Measurements from ENCODE around the gene EFNA1.

GRCh38 chr1:155108296-155108695 is 19.4 kb upstream of the EFNA1 start:
- no peak for TF ChIP-seq POLR2AphosphoS5 (IDR thresholded peaks at IDR 0.05; ENCODE audit: low read depth, low read length)
- no peak for TF ChIP-seq ZNF274 (IDR thresholded peaks at IDR 0.05; ENCODE audit: low read depth, low read length)
- TF ChIP-seq POLR2A (IDR thresholded peaks at IDR 0.05; ENCODE audit: borderline replicate concordance, extremely low read depth, insufficient read depth, insufficient read length), result no peak
- TF ChIP-seq CTCF (IDR thresholded peaks at IDR 0.05 in 2 of 3, conservative IDR thresholded peaks at IDR 0.05 in 1 of 3; ENCODE audit: borderline replicate concordance in 1 of 3, insufficient read depth in 1 of 3, low read depth in 2 of 3, low read length in 2 of 3), result no peak
- TF ChIP-seq YY1 (IDR thresholded peaks at IDR 0.05; ENCODE audit: extremely low read depth, insufficient replicate concordance, low read depth, low read length), result no peak
- no peak for TF ChIP-seq MAX (IDR thresholded peaks at IDR 0.05)
- TF ChIP-seq SIN3A (IDR thresholded peaks at IDR 0.05; ENCODE audit: low read depth), result no peak
- no peak for TF ChIP-seq SRF (IDR thresholded peaks at IDR 0.05; ENCODE audit: low read depth)
- no peak for TF ChIP-seq JUND (IDR thresholded peaks at IDR 0.05)
- no peak for TF ChIP-seq FOSL1 (IDR thresholded peaks at IDR 0.05; ENCODE audit: low read depth)
- no peak for TF ChIP-seq SP1 (IDR thresholded peaks at IDR 0.05; ENCODE audit: low read depth)
- no peak for TF ChIP-seq EZH2 (IDR thresholded peaks at IDR 0.05)
- TF ChIP-seq ATF3 (IDR thresholded peaks at IDR 0.05), result no peak
- no peak for TF ChIP-seq EGR1 (IDR thresholded peaks at IDR 0.05; ENCODE audit: low read depth)

Data from HCT116 (cell line).